ENCODE results near the gene MCU.
"Not testable (repeated sequence)": the region's sequence is repeated elsewhere in the genome, so short reads cannot be mapped to it uniquely, and the experiment has no call there.

Gene MCU

DNA sequence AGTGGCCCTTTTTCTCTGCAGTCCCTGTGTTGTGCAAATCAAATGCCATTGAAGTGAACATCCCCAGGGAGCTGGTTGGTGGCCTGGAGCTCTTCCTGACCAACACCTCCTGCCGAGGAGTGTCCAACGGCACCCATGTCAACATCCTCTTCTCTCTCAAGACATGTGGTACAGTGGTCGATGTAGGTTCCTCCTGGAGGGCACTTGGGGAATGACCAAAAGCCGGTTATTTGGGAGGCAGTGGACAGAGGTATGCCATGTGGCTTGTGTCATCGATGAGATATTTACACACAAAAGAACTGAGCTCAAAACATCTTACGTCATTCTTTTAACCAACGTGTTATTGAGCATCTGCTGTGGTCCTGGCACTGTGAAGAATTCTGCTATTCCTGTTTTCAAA is 221.3 kb downstream of the MCU start:
- no peak for DNase-seq

DNA sequence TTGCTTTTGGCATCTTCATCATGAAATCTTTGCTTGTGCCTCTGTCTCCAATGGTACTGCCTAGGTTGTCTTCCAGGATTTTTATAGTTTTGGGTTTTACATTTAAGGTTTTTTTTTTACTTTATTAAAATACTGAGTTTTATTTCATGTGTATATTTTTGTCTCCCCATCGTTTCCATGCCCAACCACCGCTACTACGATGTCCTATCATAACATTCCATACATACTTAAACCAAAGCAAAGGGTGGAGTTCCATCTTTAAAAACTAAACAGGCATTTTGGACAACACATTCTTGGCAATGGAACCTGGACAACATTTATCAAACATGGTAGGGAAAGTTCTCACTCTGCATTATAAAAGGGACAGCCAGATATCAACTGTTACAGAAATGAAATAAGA is 225.3 kb downstream of the MCU start:
- DNase-seq = not testable (repeated sequence)

GRCh38 chr10:72917803-72918332 is 225.9 kb downstream of the MCU start:
- not testable (repeated sequence) for DNase-seq

GRCh38 chr10:72918352-72918751 is 226.4 kb downstream of the MCU start:
- no peak for DNase-seq

GRCh38 chr10:72921147-72921683 is 229.3 kb downstream of the MCU start:
- DNase-seq = not testable (repeated sequence)

- no peak for DNase-seq
These were observed 232.4 kb downstream of the MCU start for GRCh38 chr10:72924351-72924750.

GRCh38 chr10:72925951-72926465 is 234.1 kb downstream of the MCU start:
- no peak for DNase-seq

DNA sequence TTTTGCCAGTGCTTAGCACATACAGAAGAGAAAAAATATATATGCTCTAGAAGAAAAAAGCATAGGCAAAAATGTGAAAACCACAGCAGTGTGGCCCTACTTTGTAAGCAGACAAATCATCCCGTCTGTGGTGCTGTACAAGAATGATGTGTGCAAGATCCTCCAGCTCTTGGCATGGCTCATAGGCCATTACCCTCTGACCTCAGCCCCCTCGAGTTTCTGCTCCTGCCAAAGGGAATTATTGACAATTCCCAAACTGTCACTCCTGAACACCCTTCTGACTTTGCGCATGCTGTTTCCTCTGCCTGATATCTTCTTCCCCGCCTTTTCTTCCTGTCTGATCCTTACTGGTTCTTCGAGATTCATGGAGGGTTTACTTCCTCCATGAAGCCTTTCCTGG is 235.5 kb downstream of the MCU start:
- no peak for DNase-seq

GRCh38 chr10:72928798-72929197 is 236.9 kb downstream of the MCU start:
- DNase-seq = no peak

- no peak for DNase-seq
These were observed 238.3 kb downstream of the MCU start for GRCh38 chr10:72930276-72930675.

DNA sequence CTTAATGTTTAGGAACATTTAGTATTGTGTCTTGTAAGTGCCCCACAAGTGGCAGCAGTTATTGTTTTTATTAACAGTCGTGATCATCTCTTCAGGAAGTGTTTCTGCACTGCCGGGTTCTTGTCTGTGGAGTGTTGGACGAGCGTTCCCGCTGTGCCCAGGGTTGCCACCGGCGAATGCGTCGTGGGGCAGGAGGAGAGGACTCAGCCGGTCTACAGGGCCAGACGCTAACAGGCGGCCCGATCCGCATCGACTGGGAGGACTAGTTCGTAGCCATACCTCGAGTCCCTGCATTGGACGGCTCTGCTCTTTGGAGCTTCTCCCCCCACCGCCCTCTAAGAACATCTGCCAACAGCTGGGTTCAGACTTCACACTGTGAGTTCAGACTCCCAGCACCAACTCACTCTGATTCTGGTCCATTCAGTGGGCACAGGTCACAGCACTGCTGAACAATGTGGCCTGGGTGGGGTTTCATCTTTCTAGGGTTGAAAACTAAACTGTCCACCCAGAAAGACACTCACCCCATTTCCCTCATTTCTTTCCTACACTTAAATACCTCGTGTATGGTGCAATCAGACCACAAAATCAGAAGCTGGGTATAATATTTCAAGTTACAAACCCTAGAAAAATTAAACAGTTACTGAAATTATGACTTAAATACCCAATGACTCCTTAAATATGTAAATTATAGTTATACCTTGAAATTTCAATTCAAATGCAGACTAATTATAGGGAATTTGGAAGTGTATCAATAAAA is 240.5 kb downstream of the MCU start:
- no peak for DNase-seq

GRCh38 chr10:72935361-72935760 is 243.4 kb downstream of the MCU start:
- DNase-seq = no peak

Measured in CD4-positive, alpha-beta T cell treated with Interferon gamma for 1 hour (primary cell).